Body of pancreas (tissue), 4 donors: ENCODE measurements around the gene KRTAP4-1.

ENCODE experiments used
- CTCF ChIP-seq, 7 experiments: fragments of 450-650 bp in 4 of 7; fragments of 200-600 bp in 3 of 7; sonication (generic) in 3 of 7; IDR thresholded peaks; one replicate each; pipeline ENCODE4 v1.5.1; 2016 to 2019; ENCODE audit warnings: antibody characterized with exemption in 7 of 7
- POLR2A ChIP-seq, 3 donors: fragments of 450-650 bp; IDR thresholded peaks; one replicate each; pipeline ENCODE4 v1.6.1; 2016; ENCODE audit warnings: antibody characterized with exemption in 3 of 3, mild to moderate bottlenecking in 2 of 3

GRCh38 chr17:41212524-41213169 is 27.9 kb upstream of the KRTAP4-1 start:
- TF ChIP-seq CTCF (IDR thresholded peaks at IDR 0.05) (no peak), POLR2A (IDR thresholded peaks at IDR 0.05) (no peak)
